GM18909 (cell line): ENCODE measurements around the gene MYO5B.
A peak's percentile ranks its signal among the peaks of the same experiment; 100 is the strongest.

Source experiments
- ATAC-seq: cut with Tn5 transposase; IDR thresholded peaks from one replicate; pipeline ENCODE4 v1.9.1; 2021; ENCODE audit warnings: mild to moderate bottlenecking; ENCODE audit not compliant: unreplicated experiment, poor library complexity

The MYO5B gene

GRCh38 chr18:49866680-49867079, 328.3 kb downstream of the MYO5B start:
- no peak for ATAC-seq

GRCh38 chr18:49865401-49865800, 329.5 kb downstream of the MYO5B start:
- peak; percentile 50 for ATAC-seq

- ATAC-seq, result no peak
Measured at GRCh38 chr18:49863769-49864621, 331.0 kb downstream of the MYO5B start.

GRCh38 chr18:49862656-49863385, 332.1 kb downstream of the MYO5B start:
- no peak for ATAC-seq

- no peak for ATAC-seq
Measured at GRCh38 chr18:49861659-49862058, 333.3 kb downstream of the MYO5B start.

GRCh38 chr18:49859725-49860124, 335.2 kb downstream of the MYO5B start:
- no peak for ATAC-seq

- no peak for ATAC-seq
Measured at GRCh38 chr18:49859021-49859359, 336.0 kb downstream of the MYO5B start.

- no peak for ATAC-seq
Measured at GRCh38 chr18:49858309-49859020, 336.5 kb downstream of the MYO5B start.

GRCh38 chr18:49857708-49858107, 337.2 kb downstream of the MYO5B start:
- no peak for ATAC-seq

- ATAC-seq, result no peak
Measured at GRCh38 chr18:49856496-49856895, 338.5 kb downstream of the MYO5B start.

GRCh38 chr18:49855711-49856415, 339.1 kb downstream of the MYO5B start:
- no peak for ATAC-seq

GRCh38 chr18:49854681-49855080, 340.3 kb downstream of the MYO5B start:
- no peak for ATAC-seq

- no peak for ATAC-seq
Measured at GRCh38 chr18:49853436-49853835, 341.5 kb downstream of the MYO5B start.

- no peak for ATAC-seq
Measured at GRCh38 chr18:49853011-49853410, 341.9 kb downstream of the MYO5B start.

GRCh38 chr18:49851624-49852023, 343.3 kb downstream of the MYO5B start:
- ATAC-seq, result no peak

GRCh38 chr18:49850636-49851035, 344.3 kb downstream of the MYO5B start:
- ATAC-seq, result no peak

GRCh38 chr18:49849331-49850217, 345.4 kb downstream of the MYO5B start:
- no peak for ATAC-seq

GRCh38 chr18:49848115-49848514, 346.8 kb downstream of the MYO5B start:
- ATAC-seq, result no peak

- no peak for ATAC-seq
Measured at GRCh38 chr18:49847524-49847923, 347.4 kb downstream of the MYO5B start.
